Measurements from ENCODE around the gene GPR137C.
A peak's percentile ranks its signal among the peaks of the same experiment; 100 is the strongest.
"Not testable (repeated sequence)": the region's sequence is repeated elsewhere in the genome, so short reads cannot be mapped to it uniquely, and the experiment has no call there.

The GPR137C gene

GRCh38 chr14:52563120-52563519, 10.5 kb downstream of the GPR137C start:
- H3K4me3 ChIP-seq (replicated peaks in 1 of 2; ENCODE audit: low read depth in 2 of 2, low read length in 2 of 2), result no peak overlapping the region
- no peak for TF ChIP-seq CTCF (IDR thresholded peaks at IDR 0.05; ENCODE audit: low read depth, low read length)
- peak in 1 of 2 donors; percentile 55 for DNase-seq (ENCODE audit: low read depth in 2 of 2)

GRCh38 chr14:52568454-52568853, 15.8 kb downstream of the GPR137C start:
- H3K4me3 ChIP-seq (replicated peaks in 1 of 2; ENCODE audit: low read depth in 2 of 2, low read length in 2 of 2); DNase-seq (ENCODE audit: low read depth in 2 of 2): not testable (repeated sequence)

GRCh38 chr14:52575858-52576257, 23.2 kb downstream of the GPR137C start:
- TF ChIP-seq CTCF (IDR thresholded peaks at IDR 0.05; ENCODE audit: low read depth, low read length), result no peak
- H3K4me3 ChIP-seq (replicated peaks in 1 of 2; ENCODE audit: low read depth in 2 of 2, low read length in 2 of 2), result no peak overlapping the region
- no peak for DNase-seq (ENCODE audit: low read depth in 2 of 2)

GRCh38 chr14:52583544-52583943, 30.9 kb downstream of the GPR137C start:
- no peak for TF ChIP-seq CTCF (IDR thresholded peaks at IDR 0.05; ENCODE audit: low read depth, low read length)
- no peak overlapping the region for H3K4me3 ChIP-seq (replicated peaks in 1 of 2; ENCODE audit: low read depth in 2 of 2, low read length in 2 of 2)
- peak in 1 of 2 donors; percentile 18 for DNase-seq (ENCODE audit: low read depth in 2 of 2)

- DNase-seq (ENCODE audit: low read depth in 2 of 2), result no peak
- TF ChIP-seq CTCF (IDR thresholded peaks at IDR 0.05; ENCODE audit: low read depth, low read length), result no peak
- H3K4me3 ChIP-seq (replicated peaks in 1 of 2; ENCODE audit: low read depth in 2 of 2, low read length in 2 of 2), result no peak overlapping the region
These were observed 37.0 kb downstream of the GPR137C start for GRCh38 chr14:52589646-52590045.

GRCh38 chr14:52590318-52590717, 37.7 kb downstream of the GPR137C start:
- H3K4me3 ChIP-seq (replicated peaks in 1 of 2; ENCODE audit: low read depth in 2 of 2, low read length in 2 of 2), result no peak overlapping the region
- no peak for DNase-seq (ENCODE audit: low read depth in 2 of 2)
- no peak for TF ChIP-seq CTCF (IDR thresholded peaks at IDR 0.05; ENCODE audit: low read depth, low read length)

GRCh38 chr14:52596320-52596719, 43.7 kb downstream of the GPR137C start:
- no peak overlapping the region for H3K4me3 ChIP-seq (replicated peaks in 1 of 2; ENCODE audit: low read depth in 2 of 2, low read length in 2 of 2)

More at GRCh38 chr14:52596320-52596719, 43.7 kb downstream of the GPR137C start:
- no peak for TF ChIP-seq CTCF (IDR thresholded peaks at IDR 0.05; ENCODE audit: low read depth, low read length)
- no peak for DNase-seq (ENCODE audit: low read depth in 2 of 2)

Measured in cardiac fibroblast (primary cell).